Measurements from ENCODE around the gene ANKRD10. TPM values are rescaled to one million over a fixed set of nuclear protein-coding genes. Genes with fewer than 3 reads are reported as not detected.

The ANKRD10 gene
- total RNA-seq, 2 experiments from 2014 or later = 101 to 111 TPM

DNA sequence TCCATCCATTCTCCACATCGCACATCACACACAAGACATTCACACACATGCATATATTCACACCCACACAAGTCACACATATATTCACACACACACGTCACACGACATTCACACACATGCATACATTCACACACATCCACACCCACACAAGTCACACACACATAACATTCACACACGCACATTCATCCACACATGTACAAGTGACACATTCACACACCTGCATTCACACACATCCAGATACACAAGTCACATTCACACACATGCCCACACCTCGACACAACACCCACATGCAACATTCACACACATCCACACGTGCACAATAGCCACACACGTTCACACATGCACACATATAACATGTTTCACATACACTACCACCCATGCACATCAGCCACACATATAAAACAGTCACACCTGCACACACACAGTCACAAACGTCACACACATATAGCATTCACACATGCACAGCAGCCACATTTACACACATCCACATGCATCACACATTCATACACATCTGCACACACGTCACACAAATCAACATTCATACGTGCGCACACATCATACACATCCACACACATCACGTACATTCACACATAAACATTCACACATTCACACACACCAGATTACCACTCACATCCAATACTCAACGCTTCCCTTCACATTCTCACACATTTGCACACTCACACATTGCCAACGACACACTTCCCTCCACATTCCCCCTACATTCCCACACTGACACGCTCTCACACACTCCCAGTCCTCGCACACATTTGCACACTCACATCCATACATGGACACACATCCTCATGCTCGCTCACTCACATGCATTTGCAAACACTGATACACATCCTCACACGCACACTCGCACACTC lies 41.0 kb downstream of the ANKRD10 start:
- no peak for DNase-seq
- H3K36me3 Mint-ChIP-seq (ENCODE audit: low read depth) = no peaks in the 10 kb centered on the region
- H3K4me3 Mint-ChIP-seq = no peak overlapping the region
- peaks cover 7% of the 10 kb centered on the region for H3K4me1 Mint-ChIP-seq
- ChIA-PET CTCF (interaction anchor here (0.6 kb wide), 1 partner anchor 1267 kb away, joined by 3 read pairs; no protein-coding TSS in a partner anchor), POLR2A (no interaction called here)
- peaks cover 22% of the 10 kb centered on the region for H3K27me3 Mint-ChIP-seq
- H3K9me3 Mint-ChIP-seq = no peaks in the 10 kb centered on the region
- H3K27ac Mint-ChIP-seq = no peak overlapping the region

DNA sequence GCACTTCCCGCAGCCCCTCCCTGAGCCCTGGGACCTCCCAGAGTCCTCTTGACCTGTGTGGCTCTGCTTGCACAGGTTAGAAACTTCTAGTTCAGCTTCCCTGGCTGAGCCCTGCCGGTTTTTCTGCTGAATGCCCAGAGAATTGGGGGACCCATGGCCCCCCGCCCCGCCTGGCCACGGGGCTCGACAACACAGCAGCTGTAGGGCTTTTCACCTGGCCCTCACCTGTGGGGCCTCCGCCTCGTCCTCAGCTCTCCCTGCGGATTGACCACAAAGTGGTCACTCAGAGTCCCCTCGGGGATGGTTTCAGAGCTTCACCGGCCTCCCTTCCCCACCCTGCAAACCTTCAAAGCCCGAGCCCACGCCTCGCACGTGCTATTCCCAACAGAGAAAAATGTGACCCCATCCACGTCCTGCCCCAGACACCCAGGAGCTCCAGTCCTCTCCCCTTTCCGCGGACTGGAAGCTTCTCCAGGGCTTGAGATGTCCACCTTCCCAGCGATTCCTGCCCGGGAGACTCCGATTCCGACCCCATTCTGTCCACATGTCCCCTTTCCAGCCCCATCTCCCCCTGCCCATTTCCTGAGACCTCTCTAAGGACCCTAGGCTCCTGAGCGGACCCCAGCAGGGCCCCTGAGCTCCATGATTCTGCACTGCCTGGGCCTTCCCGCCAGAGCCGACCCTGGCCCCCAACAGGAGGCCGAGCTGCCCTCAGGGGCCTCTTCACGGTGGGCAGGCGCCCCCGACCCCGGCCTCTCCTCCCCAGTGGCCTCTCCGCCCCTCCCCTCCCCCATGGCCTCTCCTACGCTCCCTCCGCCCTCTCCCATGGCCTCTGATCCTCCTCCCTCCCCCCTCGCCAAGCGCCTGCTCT lies 41.9 kb downstream of the ANKRD10 start:
- H3K4me1 Mint-ChIP-seq = peaks cover 7% of the 10 kb centered on the region
- CTCF ChIA-PET = interaction anchor here (0.6 to 3.8 kb wide), 2 partner anchors 10 to 1268 kb away, joined by 3 to 18 read pairs; no protein-coding TSS in a partner anchor
- no peak overlapping the region for H3K27ac Mint-ChIP-seq
- no peaks in the 10 kb centered on the region for H3K36me3 Mint-ChIP-seq (ENCODE audit: low read depth)
- no peak for DNase-seq
- no peak overlapping the region for H3K4me3 Mint-ChIP-seq
- H3K27me3 Mint-ChIP-seq = peaks cover 27% of the 10 kb centered on the region
- H3K9me3 Mint-ChIP-seq = no peaks in the 10 kb centered on the region
- POLR2A ChIA-PET = no interaction called here

DNA sequence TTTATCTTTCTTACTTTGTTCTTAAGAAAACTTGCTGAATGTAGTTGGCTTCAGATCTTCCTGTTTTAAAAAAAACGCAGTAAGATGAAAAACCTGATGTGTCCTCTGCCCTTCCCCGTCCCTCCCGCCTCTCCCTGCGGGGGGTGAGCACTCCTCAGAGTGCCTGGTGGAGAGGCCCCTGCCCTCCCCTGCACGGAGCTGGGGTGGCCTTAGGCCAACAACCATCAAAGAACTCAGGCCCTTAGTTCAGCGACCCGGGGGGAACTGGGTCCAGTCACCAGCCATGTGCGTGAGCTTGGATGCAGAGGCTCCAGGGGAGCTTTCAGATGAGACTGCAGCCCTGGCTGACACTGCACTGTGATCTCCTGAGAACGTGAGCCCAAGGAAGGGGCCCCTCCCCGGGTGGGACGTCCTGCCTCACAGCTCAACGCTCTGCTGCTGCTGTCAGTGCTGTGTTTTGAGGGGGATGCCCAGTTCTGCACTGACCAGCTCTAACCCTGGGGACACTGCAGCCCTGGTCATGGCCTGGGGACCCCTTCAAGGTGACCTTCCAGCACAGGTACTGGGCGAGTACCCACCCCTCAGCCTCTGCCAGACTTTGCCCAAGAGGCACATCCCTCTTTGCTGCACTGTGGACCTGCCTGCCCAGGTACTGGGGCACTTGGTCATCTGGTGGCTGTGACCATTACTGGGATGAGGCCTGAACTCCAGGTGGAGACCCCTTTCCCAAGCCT lies 42.7 kb downstream of the ANKRD10 start:
- no peak for DNase-seq
- Mint-ChIP-seq H3K27me3 (peaks cover 27% of the 10 kb centered on the region), H3K27ac (no peak overlapping the region), H3K4me1 (peaks cover 7% of the 10 kb centered on the region), H3K9me3 (no peaks in the 10 kb centered on the region), H3K36me3 (ENCODE audit: low read depth) (no peaks in the 10 kb centered on the region), H3K4me3 (no peak overlapping the region)
- CTCF ChIA-PET = interaction anchor here (3.8 kb wide), 1 partner anchor 11 kb away, joined by 18 read pairs; no protein-coding TSS in a partner anchor
- POLR2A ChIA-PET = no interaction called here

DNA sequence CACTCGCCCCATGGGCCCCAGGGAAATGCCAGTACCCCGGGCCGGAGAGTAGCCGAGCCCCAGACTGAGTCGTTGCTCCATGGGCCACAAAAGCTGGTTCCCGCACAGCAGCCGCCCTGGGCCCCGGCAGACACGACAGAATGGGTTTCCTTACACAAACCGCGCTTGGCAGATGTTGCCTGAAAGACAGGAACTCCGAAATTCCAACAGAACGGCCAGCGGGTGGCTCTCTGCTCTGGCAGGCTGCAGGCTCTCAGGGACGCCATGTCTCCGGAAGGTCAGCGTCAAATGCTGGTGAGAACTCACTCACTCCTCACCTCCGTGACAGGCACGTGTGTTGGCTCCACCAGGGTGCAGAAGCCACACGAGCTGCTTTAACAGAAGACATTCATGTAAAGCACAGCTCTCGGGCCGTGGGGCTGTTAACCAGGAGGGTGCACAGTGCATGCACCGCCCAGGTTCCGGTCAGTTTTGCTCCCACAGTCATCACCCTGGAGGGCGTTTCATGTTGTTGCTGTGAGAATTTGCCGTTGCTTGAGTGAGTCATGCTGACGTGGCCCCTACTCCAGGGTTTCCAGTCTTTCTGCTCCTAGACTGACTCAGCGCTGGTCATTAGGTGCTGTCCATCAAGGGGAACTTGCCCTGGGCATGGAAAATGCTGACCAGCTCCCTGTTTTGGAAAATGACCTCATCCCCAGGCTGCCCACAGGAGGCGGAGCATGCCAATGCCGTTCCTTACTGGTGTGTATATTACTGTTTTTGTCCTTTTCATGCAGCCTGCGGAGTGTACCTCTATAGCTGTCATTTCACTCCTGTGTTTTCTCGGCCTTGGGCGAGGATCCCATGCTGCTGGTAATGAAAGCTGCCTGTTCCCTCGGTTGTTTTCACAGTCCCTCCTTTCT lies 44.8 kb downstream of the ANKRD10 start:
- ChIA-PET CTCF (interaction anchor here (3.8 kb wide), 1 partner anchor 13 kb away, joined by 18 read pairs; no protein-coding TSS in a partner anchor), POLR2A (no interaction called here)

DNA sequence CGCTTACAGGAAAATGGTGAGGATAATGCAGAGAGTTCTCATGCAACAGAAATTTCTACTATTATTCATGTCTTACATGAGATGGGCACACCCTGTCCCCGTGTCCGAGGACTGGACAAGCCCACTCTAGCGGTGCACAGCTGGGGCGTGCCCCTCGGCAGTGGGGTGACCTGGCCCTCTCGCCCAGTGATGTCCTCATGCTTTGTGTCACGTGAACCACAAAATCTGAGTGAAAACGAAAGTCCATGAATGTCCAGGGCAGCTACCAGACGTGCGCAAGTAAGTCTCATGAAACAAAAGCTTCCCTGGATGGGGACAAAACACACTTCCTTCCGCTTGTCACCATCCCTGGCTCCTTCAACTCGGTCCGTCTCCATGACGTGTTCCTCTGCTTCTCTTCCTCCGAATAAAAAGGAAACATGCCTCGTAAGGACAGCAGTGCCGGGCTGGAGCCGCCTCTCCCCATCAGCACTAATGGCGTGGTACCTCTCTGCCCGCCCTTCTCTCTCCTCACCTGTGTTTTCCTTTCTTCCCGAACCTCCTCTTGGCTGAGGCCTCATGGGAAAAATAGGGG lies 45.6 kb downstream of the ANKRD10 start:
- Mint-ChIP-seq H3K36me3 (ENCODE audit: low read depth) (no peaks in the 10 kb centered on the region), H3K27me3 (peaks cover 22% of the 10 kb centered on the region), H3K27ac (no peak overlapping the region), H3K4me1 (peaks cover 2% of the 10 kb centered on the region), H3K4me3 (no peak overlapping the region), H3K9me3 (no peaks in the 10 kb centered on the region)
- DNase-seq = no peak
- CTCF ChIA-PET = interaction anchor here (3.8 kb wide), 1 partner anchor 14 kb away, joined by 18 read pairs; no protein-coding TSS in a partner anchor
- POLR2A ChIA-PET = no interaction called here

More for the DNA sequence above, 44.8 kb downstream of the ANKRD10 start:
- no peaks in the 10 kb centered on the region for H3K36me3 Mint-ChIP-seq (ENCODE audit: low read depth)
- DNase-seq = no peak
- H3K9me3 Mint-ChIP-seq = no peaks in the 10 kb centered on the region
- no peak overlapping the region for H3K4me3 Mint-ChIP-seq
- no peak overlapping the region for H3K27ac Mint-ChIP-seq
- peaks cover 6% of the 10 kb centered on the region for H3K4me1 Mint-ChIP-seq
- H3K27me3 Mint-ChIP-seq = peaks cover 26% of the 10 kb centered on the region

DNA sequence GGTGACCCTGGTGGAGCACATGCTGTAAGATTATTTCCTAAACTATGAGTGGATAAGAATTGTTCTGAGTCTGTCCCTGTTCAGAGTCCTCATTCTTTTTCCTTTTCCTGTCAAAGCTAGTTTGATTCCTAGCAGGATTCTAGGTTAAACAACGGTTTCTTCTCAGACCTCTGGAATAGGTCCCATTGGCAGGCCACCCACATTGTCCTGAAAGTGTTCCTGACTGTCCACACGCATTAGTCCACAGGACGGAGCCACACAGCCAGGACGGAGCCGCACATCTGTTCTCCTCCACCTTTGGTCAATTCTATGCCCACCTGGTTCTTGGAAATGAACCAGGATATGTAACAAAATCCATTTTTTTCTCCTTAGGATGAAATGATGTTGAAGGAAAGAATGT lies 46.1 kb downstream of the ANKRD10 start:
- peaks cover 2% of the 10 kb centered on the region for H3K4me1 Mint-ChIP-seq
- no peak for DNase-seq
- H3K27ac Mint-ChIP-seq = no peak overlapping the region
- POLR2A ChIA-PET = no interaction called here
- peaks cover 22% of the 10 kb centered on the region for H3K27me3 Mint-ChIP-seq
- CTCF ChIA-PET = no interaction called here
- no peak overlapping the region for H3K4me3 Mint-ChIP-seq
- H3K9me3 Mint-ChIP-seq = no peaks in the 10 kb centered on the region
- no peaks in the 10 kb centered on the region for H3K36me3 Mint-ChIP-seq (ENCODE audit: low read depth)

DNA sequence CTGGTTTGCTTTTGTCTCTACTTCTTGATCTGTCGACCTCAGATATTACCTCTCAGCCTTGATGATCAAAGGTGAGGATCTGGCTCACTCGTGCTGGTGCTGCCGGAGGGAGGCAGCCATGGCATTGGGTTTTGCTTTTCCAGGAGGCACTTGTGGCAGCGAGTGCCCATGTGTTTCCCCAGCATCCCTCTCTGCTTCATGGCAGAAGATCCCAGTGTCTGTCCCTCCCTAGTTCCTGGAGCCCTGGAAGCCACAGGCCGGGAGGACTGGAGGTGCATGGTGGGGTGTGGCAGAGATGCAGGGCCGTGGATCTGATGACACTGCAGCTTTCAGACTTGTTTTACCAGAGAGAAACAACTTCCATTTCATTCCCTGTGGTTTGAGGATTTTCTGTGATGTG lies 47.5 kb downstream of the ANKRD10 start:
- H3K9me3 Mint-ChIP-seq = no peaks in the 10 kb centered on the region
- no peak overlapping the region for H3K27ac Mint-ChIP-seq
- H3K4me1 Mint-ChIP-seq = peaks cover 2% of the 10 kb centered on the region
- DNase-seq = no peak
- no peak overlapping the region for H3K4me3 Mint-ChIP-seq
- ChIA-PET CTCF (no interaction called here), POLR2A (no interaction called here)
- H3K36me3 Mint-ChIP-seq (ENCODE audit: low read depth) = no peaks in the 10 kb centered on the region
- peaks cover 27% of the 10 kb centered on the region for H3K27me3 Mint-ChIP-seq

DNA sequence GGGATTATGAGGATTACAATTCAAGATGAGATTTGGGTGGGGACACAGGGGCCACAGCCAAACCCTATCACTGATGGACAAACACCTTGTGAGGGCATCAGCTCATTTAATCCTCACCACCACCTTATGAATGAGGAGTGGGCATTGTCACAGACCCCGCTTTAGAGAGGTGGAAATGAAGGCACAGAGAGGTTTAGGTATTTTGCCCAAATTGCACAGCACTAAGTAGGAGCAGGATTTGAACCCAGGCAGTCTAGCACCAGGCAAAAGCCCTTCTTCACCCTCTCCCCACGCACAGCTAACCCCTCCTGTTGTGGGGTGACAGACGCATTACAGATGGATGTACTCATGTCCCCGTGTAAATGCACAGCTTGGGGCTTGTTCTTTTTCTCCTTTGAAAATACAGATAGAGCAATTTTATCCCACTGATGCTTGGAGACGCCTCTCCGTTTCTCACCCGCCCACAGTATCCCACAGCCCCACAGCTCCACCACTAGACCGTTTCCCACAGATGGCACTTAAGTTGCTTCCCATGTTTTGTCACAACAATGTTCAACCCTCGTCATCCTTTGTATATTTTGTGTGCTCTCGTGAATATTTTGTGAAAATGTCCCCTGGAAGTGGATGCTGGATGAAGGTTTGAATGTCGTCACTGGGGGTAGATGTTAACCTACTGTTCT lies 48.2 kb downstream of the ANKRD10 start:
- DNase-seq = no peak
- Mint-ChIP-seq H3K4me3 (no peak overlapping the region), H3K27ac (no peak overlapping the region), H3K36me3 (ENCODE audit: low read depth) (no peaks in the 10 kb centered on the region), H3K4me1 (peaks cover 2% of the 10 kb centered on the region), H3K27me3 (peaks cover 27% of the 10 kb centered on the region), H3K9me3 (no peaks in the 10 kb centered on the region)
- POLR2A ChIA-PET = no interaction called here
- CTCF ChIA-PET = no interaction called here

DNA sequence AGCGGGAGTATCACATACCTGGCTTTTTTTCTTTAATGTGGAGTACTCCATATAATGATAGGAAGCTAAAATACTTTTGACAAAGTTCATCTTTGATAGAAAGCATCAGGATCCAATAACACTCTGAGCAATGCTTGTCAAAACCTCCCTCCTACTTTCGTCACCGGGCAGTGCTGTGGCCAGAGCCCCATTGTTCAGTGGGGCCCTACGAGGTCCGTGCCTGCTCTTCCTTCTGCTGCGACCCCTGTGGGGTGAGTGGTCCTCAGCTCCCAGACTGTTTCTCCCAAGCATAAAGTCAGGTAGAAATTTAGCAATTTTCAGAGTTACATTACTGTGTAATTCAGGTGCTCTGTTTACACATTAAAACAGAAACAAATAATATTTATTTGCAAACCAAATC lies 51.2 kb downstream of the ANKRD10 start:
- no peak for DNase-seq

DNA sequence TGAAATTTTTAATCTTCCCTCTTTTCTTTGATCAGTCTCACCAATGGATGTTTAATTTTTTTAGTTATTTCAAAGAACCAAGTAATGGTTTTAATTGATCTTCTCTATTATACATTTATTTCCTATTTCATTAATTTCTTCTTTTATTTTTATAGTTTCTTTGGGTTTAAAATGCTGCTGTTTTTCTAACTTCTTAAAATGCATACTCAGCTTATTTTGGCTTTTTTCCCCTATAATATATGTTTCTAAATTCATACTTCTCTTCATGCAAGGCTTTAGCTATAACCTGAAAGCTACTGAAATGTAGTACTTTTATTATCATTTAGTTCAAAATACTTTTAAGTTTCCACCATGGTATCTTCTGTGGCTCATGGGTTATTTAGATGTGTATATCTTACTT lies 53.9 kb downstream of the ANKRD10 start:
- Mint-ChIP-seq H3K27ac (no peak overlapping the region), H3K4me1 (peaks cover 12% of the 10 kb centered on the region), H3K27me3 (peaks cover 13% of the 10 kb centered on the region), H3K36me3 (ENCODE audit: low read depth) (no peaks in the 10 kb centered on the region), H3K9me3 (peaks cover 2% of the 10 kb centered on the region), H3K4me3 (no peak overlapping the region)
- ChIA-PET POLR2A (no interaction called here), CTCF (no interaction called here)
- no peak for DNase-seq

More for the DNA sequence above, 51.2 kb downstream of the ANKRD10 start:
- Mint-ChIP-seq H3K27me3 (peaks cover 17% of the 10 kb centered on the region), H3K4me3 (no peak overlapping the region), H3K4me1 (no peaks in the 10 kb centered on the region), H3K9me3 (no peaks in the 10 kb centered on the region), H3K36me3 (ENCODE audit: low read depth) (no peaks in the 10 kb centered on the region), H3K27ac (no peak overlapping the region)
- ChIA-PET CTCF (no interaction called here), POLR2A (no interaction called here)

DNA sequence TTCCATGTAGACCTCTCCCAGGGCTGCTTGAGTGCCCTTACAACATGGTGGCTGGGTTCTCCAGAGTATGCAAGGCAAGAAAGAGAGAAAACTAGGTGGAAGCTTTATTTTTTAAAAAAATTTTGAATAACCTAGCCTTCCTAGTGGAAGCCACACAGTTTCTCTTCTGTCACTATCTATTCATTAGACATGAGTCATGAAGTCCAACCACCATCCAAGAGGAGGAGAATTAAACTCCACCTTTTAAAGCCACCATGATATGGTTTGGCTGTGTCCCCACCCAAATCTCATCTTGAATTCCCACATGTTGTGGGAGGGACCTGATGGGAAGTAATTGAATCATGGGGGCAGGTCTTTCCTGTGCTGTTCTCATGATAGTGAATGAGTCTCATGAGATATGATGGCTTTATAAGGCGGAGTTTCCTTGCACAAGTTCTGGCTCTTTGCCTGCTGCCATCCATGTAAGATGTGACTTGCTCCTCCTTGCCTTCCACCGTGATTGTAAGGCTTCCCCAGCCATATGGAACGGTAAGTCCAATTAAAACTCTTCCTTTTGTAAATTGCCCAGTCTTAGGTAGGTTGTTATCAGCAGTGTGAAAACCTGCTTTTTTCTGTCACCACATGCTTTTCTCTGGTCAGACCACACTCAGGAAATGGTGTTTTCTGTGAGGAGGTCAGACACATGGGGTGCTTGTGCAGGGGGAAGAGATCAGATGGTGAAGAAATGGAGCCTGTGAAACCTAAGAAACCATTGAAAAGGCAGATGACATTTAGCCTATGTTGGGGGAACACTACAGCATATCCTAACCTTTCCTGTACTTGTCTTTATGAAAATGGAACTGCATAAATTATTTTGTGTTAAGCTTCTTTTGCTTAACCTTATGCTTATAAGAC lies 57.7 kb downstream of the ANKRD10 start:
- Mint-ChIP-seq H3K36me3 (ENCODE audit: low read depth) (no peaks in the 10 kb centered on the region), H3K4me3 (no peak overlapping the region), H3K27ac (no peak overlapping the region), H3K27me3 (peaks cover 5% of the 10 kb centered on the region), H3K9me3 (peaks cover 2% of the 10 kb centered on the region), H3K4me1 (peaks cover 12% of the 10 kb centered on the region)
- ChIA-PET CTCF (no interaction called here), POLR2A (no interaction called here)
- no peak for DNase-seq

All from activated CD4-positive, alpha-beta T cell treated with anti-CD3 and anti-CD28 coated beads, Interleukin-2, amount 10 ng/mL, durations not matched to agents 7 days and 5 days (primary cell).